ENCODE measurements around the gene HERC2. TPM values are rescaled to one million over a fixed set of nuclear protein-coding genes. Genes with fewer than 3 reads are reported as not detected.

Gene HERC2
- total and polyA plus RNA-seq, 2 donors (not counting 3 experiments of a cell fraction or from before 2014, with no cell fraction given): 46.1 to 83.9 TPM

GRCh38 chr15:28178290-28178689, 143.7 kb downstream of the HERC2 start:
- Histone ChIP-seq H3K27ac (ENCODE audit: insufficient read depth, low read depth, low read length) (no peak overlapping the region), H4K20me1 (replicated peaks; ENCODE audit: control insufficient read depth, extremely low read depth, insufficient read depth, low read length) (no peaks in the 10 kb centered on the region), H3K27me3 (ENCODE audit: control insufficient read depth in 2 of 2, insufficient read depth in 2 of 2, low read length in 2 of 2) (no peaks in the 10 kb centered on the region), H3K36me3 (ENCODE audit: control insufficient read depth in 2 of 2, extremely low read depth in 1 of 2, insufficient read depth in 2 of 2, low read length in 2 of 2) (peaks cover 4 to 34% of the 10 kb centered on the region in 2 experiments), H3K4me3 (replicated peaks in 1 of 3; ENCODE audit: insufficient read depth in 1 of 3, low read depth in 1 of 3, low read length in 3 of 3) (no peak overlapping the region), H3K4me2 (ENCODE audit: insufficient read depth, low read length) (no peak overlapping the region), H3K79me2 (ENCODE audit: control insufficient read depth, insufficient read depth, low read length) (no peaks in the 10 kb centered on the region), H3K9me3 (replicated peaks; ENCODE audit: control insufficient read depth, insufficient read depth, low read length) (no peaks in the 10 kb centered on the region), H2AFZ (ENCODE audit: low read depth, low read length) (no peak overlapping the region), H3K9me1 (replicated peaks; ENCODE audit: control insufficient read depth, extremely low read depth, insufficient read depth, low read length) (no peaks in the 10 kb centered on the region), H3K9ac (replicated peaks; ENCODE audit: extremely low read depth, insufficient read depth, low read length) (no peak overlapping the region), H3K4me1 (ENCODE audit: control insufficient read depth, extremely low read depth, insufficient read depth, low read length) (no peaks in the 10 kb centered on the region)
- TF ChIP-seq POLR2A (IDR thresholded peaks at IDR 0.05; ENCODE audit: low read depth, low read length) (no peak), EZH2 (IDR thresholded peaks at IDR 0.05; ENCODE audit: borderline replicate concordance, low read depth, low read length, severe bottlenecking) (no peak), POLR2AphosphoS5 (IDR thresholded peaks at IDR 0.05; ENCODE audit: insufficient read depth, low read depth, low read length) (no peak), GATA2 (IDR thresholded peaks at IDR 0.05; ENCODE audit: insufficient read depth, insufficient read length, low read depth, low read length) (no peak), CTCF (IDR thresholded peaks at IDR 0.05; ENCODE audit: extremely low read depth in 1 of 2, insufficient read depth in 1 of 2, low read depth in 1 of 2, low read length in 2 of 2) (no peak)
- POLR2A ChIA-PET: no interaction called here
- intact Hi-C loops (cut with micrococcal nuclease): no loop called here
- CTCF ChIA-PET: interaction anchor here (0.5 kb wide), 1 partner anchor 79 kb away, joined by 4 read pairs; no protein-coding TSS in a partner anchor
- BruUV-seq (replicated peaks): no TSS peak
- DNase-seq (ENCODE audit: low read depth, low spot score) (no peak), FAIRE-seq (no peak)
- dilution Hi-C loops (cut with MboI; ENCODE audit: extremely low pct_ligation_motif_present, low sequenced_read_pairs): no loop called here

GRCh38 chr15:28169366-28169765, 152.6 kb downstream of the HERC2 start:
- H3K27ac ChIP-seq (ENCODE audit: insufficient read depth, low read depth, low read length): no peak overlapping the region
- no peaks in the 10 kb centered on the region for H3K9me1 ChIP-seq (replicated peaks; ENCODE audit: control insufficient read depth, extremely low read depth, insufficient read depth, low read length)
- H3K4me1 ChIP-seq (ENCODE audit: control insufficient read depth, extremely low read depth, insufficient read depth, low read length): no peaks in the 10 kb centered on the region
- H3K4me3 ChIP-seq (replicated peaks in 1 of 3; ENCODE audit: insufficient read depth in 1 of 3, low read depth in 1 of 3, low read length in 3 of 3): no peak overlapping the region
- no peaks in the 10 kb centered on the region for H3K9me3 ChIP-seq (replicated peaks; ENCODE audit: control insufficient read depth, insufficient read depth, low read length)
- no peak overlapping the region for H3K4me2 ChIP-seq (ENCODE audit: insufficient read depth, low read length)
- dilution Hi-C loops (cut with MboI; ENCODE audit: extremely low pct_ligation_motif_present, low sequenced_read_pairs): no loop called here
- no peak overlapping the region for H3K9ac ChIP-seq (replicated peaks; ENCODE audit: extremely low read depth, insufficient read depth, low read length)
- no peaks in the 10 kb centered on the region for H3K27me3 ChIP-seq (ENCODE audit: control insufficient read depth in 2 of 2, insufficient read depth in 2 of 2, low read length in 2 of 2)
- peaks cover 14 to 19% of the 10 kb centered on the region in 2 experiments for H3K36me3 ChIP-seq (ENCODE audit: control insufficient read depth in 2 of 2, extremely low read depth in 1 of 2, insufficient read depth in 2 of 2, low read length in 2 of 2)
- FAIRE-seq: no peak
- no peak overlapping the region for H2AFZ ChIP-seq (ENCODE audit: low read depth, low read length)
- intact Hi-C loops (cut with micrococcal nuclease): no loop called here
- ChIA-PET POLR2A (no interaction called here), CTCF (no interaction called here)
- no peaks in the 10 kb centered on the region for H4K20me1 ChIP-seq (replicated peaks; ENCODE audit: control insufficient read depth, extremely low read depth, insufficient read depth, low read length)
- TF ChIP-seq FOS (IDR thresholded peaks at IDR 0.05; ENCODE audit: borderline replicate concordance, insufficient read depth, low read length) (no peak), MYC (IDR thresholded peaks at IDR 0.05; ENCODE audit: low read depth, low read length) (no peak), GATA2 (IDR thresholded peaks at IDR 0.05; ENCODE audit: insufficient read depth, insufficient read length, low read depth, low read length) (no peak), POLR2A (IDR thresholded peaks at IDR 0.05; ENCODE audit: low read depth, low read length) (no peak), EZH2 (IDR thresholded peaks at IDR 0.05; ENCODE audit: borderline replicate concordance, low read depth, low read length, severe bottlenecking) (no peak), POLR2AphosphoS5 (IDR thresholded peaks at IDR 0.05; ENCODE audit: insufficient read depth, low read depth, low read length) (no peak), CTCF (IDR thresholded peaks at IDR 0.05; ENCODE audit: extremely low read depth in 1 of 2, insufficient read depth in 1 of 2, low read depth in 1 of 2, low read length in 2 of 2) (no peak), JUN (IDR thresholded peaks at IDR 0.05; ENCODE audit: borderline replicate concordance, insufficient read depth, insufficient read length, low read depth) (no peak)
- TF ChIP-seq, protein P1, sequence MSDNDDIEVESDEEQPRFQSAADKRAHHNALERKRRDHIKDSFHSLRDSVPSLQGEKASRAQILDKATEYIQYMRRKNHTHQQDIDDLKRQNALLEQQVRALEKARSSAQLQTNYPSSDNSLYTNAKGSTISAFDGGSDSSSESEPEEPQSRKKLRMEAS (IDR thresholded peaks at IDR 0.05; ENCODE audit: insufficient read depth, insufficient read length): no peak
- no TSS peak for BruUV-seq (replicated peaks)
- no peak for DNase-seq (ENCODE audit: low read depth, low spot score)
- H3K79me2 ChIP-seq (ENCODE audit: control insufficient read depth, insufficient read depth, low read length): peaks cover 2% of the 10 kb centered on the region
